Gastrocnemius medialis (tissue), 4 donors: ENCODE measurements around the gene ADAMTS14.

ENCODE experiments used
- CTCF ChIP-seq, 5 experiments: fragments of 450-650 bp in 3 of 5; fragments of 200-600 bp in 2 of 5; sonication (generic) in 2 of 5; IDR thresholded peaks in 4 of 5; conservative IDR thresholded peaks in 1 of 5; 1 replicate in 4 of 5; 2 replicates in 1 of 5; pipeline ENCODE4 v1.5.1; 2016 to 2019; ENCODE audit warnings: antibody characterized with exemption in 5 of 5, mild to moderate bottlenecking in 3 of 5, moderate library complexity in 3 of 5
- POLR2A ChIP-seq, 2 donors: fragments of 450-650 bp; IDR thresholded peaks; one replicate each; pipeline ENCODE4 v1.6.1; 2017; ENCODE audit warnings: antibody characterized with exemption in 2 of 2, mild to moderate bottlenecking in 2 of 2, moderate library complexity in 2 of 2

GRCh38 chr10:70699659-70700174 is 27.4 kb downstream of the ADAMTS14 start:
- TF ChIP-seq CTCF (IDR thresholded peaks at IDR 0.05 in 4 of 5, conservative IDR thresholded peaks at IDR 0.05 in 1 of 5) = no peak
- TF ChIP-seq POLR2A (IDR thresholded peaks at IDR 0.05) = no peak
